Uterus (tissue), 2 donors: Measurements from ENCODE around the gene ADAMTS9.

Experiments used
- POLR2A ChIP-seq, 2 donors: fragments of 450-650 bp; IDR thresholded peaks; one replicate each; pipeline ENCODE4 v1.6.1; 2016; ENCODE audit warnings: antibody characterized with exemption in 2 of 2, mild to moderate bottlenecking in 1 of 2, moderate library complexity in 1 of 2
- TF ChIP-seq, protein P1 (sequence below), 4 experiments: fragments of 200-600 bp in 2 of 4; fragments of 450-650 bp in 2 of 4; sonication (generic) in 2 of 4; IDR thresholded peaks; one replicate each; pipeline ENCODE4 v1.5.1; 2016 to 2019; ENCODE audit warnings: antibody characterized with exemption in 4 of 4, mild to moderate bottlenecking in 2 of 4, moderate library complexity in 1 of 4

- TF ChIP-seq, protein P1, sequence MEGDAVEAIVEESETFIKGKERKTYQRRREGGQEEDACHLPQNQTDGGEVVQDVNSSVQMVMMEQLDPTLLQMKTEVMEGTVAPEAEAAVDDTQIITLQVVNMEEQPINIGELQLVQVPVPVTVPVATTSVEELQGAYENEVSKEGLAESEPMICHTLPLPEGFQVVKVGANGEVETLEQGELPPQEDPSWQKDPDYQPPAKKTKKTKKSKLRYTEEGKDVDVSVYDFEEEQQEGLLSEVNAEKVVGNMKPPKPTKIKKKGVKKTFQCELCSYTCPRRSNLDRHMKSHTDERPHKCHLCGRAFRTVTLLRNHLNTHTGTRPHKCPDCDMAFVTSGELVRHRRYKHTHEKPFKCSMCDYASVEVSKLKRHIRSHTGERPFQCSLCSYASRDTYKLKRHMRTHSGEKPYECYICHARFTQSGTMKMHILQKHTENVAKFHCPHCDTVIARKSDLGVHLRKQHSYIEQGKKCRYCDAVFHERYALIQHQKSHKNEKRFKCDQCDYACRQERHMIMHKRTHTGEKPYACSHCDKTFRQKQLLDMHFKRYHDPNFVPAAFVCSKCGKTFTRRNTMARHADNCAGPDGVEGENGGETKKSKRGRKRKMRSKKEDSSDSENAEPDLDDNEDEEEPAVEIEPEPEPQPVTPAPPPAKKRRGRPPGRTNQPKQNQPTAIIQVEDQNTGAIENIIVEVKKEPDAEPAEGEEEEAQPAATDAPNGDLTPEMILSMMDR (IDR thresholded peaks at IDR 0.05), result no peak
- TF ChIP-seq POLR2A (IDR thresholded peaks at IDR 0.05), result no peak
These were observed 43.3 kb downstream of the ADAMTS9 start for GRCh38 chr3:64644483-64644882.
